ENCODE results near the gene SMOC1.

SMOC1 gene

GRCh38 chr14:69863083-69863482 lies 16.1 kb upstream of the SMOC1 start:
- no peak for DNase-seq (ENCODE audit: low spot score)

DNA sequence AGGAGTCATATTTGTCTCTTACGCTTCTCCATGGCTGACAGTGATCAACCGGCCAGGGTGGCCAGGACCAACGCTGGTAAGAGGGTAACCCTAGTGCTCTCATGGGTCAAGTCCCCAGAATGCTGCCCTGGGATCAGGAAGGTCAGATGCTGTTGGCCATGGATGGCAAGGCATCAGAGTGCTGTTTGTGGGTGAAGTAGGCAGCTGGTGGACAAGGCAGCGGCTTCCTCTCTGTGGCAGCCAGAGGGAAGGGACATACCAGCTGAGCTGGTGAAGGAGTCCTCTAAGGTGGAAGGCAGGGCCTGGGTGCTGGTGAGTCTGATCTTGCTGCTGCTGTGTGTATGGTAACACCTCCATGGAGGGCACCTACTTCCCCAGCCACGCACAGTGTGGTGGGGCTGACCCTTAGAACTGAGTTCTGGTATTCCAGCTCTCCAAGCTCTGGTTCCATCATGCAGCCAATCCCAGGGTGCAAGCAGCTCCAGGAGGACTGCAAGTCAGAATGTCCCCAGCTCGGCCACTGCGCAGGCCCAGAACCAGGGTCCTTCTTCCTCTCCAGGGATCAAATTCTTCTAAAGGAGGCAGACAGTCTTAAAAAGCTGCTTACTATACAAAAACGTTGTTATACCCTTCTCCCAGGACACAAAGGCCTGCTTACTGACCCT lies 13.4 kb upstream of the SMOC1 start:
- DNase-seq (ENCODE audit: low spot score): no peak

DNA sequence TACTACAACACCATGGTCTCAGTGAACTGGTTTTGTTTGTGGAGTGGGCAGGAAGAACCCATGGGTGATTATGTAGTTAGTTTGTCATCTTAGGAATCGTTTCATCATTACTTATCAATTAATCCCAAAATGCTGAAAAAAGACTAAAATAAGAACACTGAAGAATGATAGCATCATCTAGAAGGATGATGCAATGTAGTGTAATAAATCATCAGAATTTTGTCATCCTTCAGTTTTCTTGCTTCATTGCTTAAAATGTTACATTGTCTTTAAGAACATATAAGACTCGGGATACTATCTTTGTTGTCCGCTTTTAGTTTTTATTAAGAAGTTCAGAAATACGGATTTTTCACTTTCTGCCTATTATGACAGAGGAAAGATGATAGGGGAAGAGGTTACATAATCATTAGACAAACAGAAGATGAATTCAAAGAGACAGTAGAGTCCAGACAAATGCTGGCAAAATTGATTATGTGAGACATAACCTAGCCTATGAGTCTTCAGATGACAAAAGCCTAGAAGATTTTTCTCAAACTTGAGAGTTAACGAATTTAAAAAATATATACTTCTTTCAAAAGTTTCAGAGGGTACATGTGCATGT lies 10.8 kb upstream of the SMOC1 start:
- DNase-seq (ENCODE audit: low spot score): no peak

GRCh38 chr14:69870613-69871012 lies 8.6 kb upstream of the SMOC1 start:
- DNase-seq (ENCODE audit: low spot score): no peak

GRCh38 chr14:69873877-69874780 lies 5.1 kb upstream of the SMOC1 start:
- DNase-seq (ENCODE audit: low spot score): no peak

GRCh38 chr14:69876221-69876847 lies 2.9 kb upstream of the SMOC1 start:
- no peak for DNase-seq (ENCODE audit: low spot score)

DNA sequence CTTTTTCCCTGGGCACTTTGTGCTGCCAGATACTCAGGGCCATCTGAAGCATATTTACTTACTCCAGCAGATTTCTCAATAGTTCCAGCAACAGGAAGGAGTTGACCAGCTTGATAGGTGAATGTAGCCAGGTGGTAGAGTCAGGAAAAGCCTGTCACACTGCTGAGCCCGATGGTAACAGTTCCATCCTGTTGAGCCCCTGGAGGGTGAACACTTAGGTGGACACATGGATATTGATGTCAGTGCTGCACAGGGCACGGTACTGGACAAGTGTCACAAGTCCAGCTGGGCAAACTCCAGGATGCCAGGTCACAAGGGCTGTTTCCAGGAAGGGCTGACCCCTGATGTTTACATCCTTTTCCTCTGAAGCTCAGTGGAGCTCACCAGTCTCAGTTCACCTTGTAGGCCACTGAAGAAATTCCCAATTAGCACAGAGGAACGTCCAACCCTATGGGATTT lies 2.3 kb upstream of the SMOC1 start:
- DNase-seq (ENCODE audit: low spot score): no peak

- DNase-seq (ENCODE audit: low spot score): peak; percentile 38
Observed at GRCh38 chr14:69877492-69877891, 1.7 kb upstream of the SMOC1 start.

DNA sequence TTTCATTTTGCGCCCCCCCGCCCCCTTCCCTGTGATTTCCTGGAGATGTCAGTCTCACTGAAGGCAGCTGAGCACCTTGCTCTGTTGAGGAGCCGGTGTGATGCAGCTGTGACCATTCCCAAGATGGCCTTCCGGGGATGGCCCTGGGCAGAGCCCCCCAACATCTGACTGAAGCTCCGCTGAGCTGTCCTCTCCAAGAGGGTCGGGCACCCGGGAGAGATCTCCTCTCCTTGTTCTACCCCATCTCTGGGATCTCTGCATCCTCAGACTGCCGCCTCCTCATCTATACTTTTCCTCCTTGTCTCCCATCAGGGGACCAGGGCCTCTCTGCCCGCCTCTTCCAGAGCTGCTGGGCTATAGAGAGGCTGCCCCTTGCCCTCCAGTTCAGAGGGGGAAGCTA lies 965 bp upstream of the SMOC1 start:
- no peak for DNase-seq (ENCODE audit: low spot score)

GRCh38 chr14:69880044-69880487 lies 850 bp downstream of the SMOC1 start:
- DNase-seq (ENCODE audit: low spot score): no peak

GRCh38 chr14:69880893-69881292 lies 1.7 kb downstream of the SMOC1 start:
- no peak for DNase-seq (ENCODE audit: low spot score)

- DNase-seq (ENCODE audit: low spot score): no peak
Observed at GRCh38 chr14:69882116-69882864, 3.1 kb downstream of the SMOC1 start.

- no peak for DNase-seq (ENCODE audit: low spot score)
Observed at GRCh38 chr14:69882915-69883314, 3.7 kb downstream of the SMOC1 start.

DNA sequence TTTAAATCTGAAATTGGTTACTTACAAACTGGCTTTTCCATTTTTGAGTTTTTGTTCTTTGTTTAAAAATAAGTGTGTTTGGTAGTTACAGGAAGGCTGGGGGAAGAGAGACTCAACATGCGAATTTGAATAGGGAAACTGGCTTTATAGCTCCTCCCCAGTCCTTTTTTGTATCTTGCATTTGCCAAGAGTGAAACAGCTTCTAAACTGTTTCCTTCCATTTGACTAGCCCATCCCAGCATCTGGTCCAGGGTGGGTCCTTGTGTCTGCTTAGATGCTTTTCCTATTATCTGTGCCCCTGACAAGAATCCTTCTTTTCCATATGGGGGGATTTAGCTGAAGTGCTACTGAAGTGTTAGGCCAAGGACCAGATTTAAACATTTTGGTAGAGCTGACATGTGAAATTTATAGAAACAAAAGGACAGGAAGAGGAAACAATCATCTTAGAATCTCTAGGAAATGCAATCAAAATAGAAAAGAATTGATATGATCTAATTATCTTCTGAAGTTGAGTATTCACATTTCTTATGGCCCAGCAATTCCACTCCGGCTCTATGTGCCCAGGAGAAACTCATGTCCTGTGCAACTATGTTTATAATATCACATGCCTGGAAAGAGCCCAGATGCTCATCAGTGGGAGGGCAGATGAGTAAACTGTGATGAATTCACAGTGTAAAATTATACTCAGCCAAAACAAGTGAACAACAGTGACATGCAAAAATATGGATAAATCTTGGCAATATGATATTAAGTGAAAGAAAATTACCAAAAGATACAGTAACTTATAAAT lies 7.4 kb downstream of the SMOC1 start:
- no peak for DNase-seq (ENCODE audit: low spot score)

GRCh38 chr14:69887740-69888657 lies 8.8 kb downstream of the SMOC1 start:
- no peak for DNase-seq (ENCODE audit: low spot score)

DNA sequence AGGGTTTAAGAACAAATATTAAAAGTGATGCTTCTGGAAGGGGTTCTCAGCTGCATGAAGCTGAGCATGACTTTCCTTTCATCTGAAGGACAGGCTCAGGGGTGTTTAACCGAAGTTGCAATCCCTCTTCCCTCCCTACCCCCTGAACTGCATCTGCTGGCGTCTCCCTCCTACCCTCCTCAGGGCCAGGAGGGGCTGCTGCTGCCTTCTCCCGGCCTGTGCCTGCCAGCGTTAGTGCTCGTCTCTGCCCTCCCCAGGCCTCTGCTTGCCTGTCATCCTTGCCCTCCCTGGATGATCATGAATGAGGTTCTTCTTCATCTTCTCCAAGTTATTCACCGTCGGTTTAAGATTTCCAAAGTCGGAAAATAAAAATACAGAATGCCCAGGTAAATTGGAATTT lies 12.2 kb downstream of the SMOC1 start:
- DNase-seq (ENCODE audit: low spot score): no peak

- DNase-seq (ENCODE audit: low spot score): no peak
Observed at GRCh38 chr14:69895109-69895508, 15.9 kb downstream of the SMOC1 start.

- DNase-seq (ENCODE audit: low spot score): no peak
Observed at GRCh38 chr14:69896080-69896479, 16.9 kb downstream of the SMOC1 start.

DNA sequence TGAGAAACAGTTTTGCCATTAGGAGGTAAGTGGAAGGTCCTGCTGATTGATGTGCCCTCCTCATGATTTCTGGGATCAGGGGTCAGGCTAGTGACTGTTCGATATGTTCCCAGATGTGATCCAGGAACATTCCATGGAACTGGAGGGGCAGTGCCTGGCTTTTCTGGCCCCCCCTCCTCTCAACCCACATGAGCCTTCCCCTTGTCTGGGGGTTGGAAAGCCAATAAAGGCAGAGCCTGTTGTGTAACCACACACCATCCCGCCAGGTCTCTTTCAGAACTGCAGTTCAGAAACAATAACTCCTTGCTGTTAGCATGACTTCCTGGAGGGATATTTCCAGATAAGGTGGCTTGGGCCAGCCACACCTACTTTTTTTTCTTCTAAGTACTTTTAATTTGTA lies 17.8 kb downstream of the SMOC1 start:
- no peak for DNase-seq (ENCODE audit: low spot score)

GRCh38 chr14:69900603-69901002 lies 21.4 kb downstream of the SMOC1 start:
- DNase-seq (ENCODE audit: low spot score): no peak

Measured in putamen (tissue), 1 donor.